Regular cardiac myocyte (primary cell): ENCODE results near the gene RAPGEFL1. TPM values are rescaled to one million over a fixed set of nuclear protein-coding genes. Genes with fewer than 3 reads are reported as not detected.

Experiments used
- total RNA-seq: library from RNA; depleted of rRNA; stranded (reverse); fragments of >200 nt; gene quantifications from 2 replicates; pipeline ENCODE4 v1.2.3, GENCODE V29; 2014

Gene RAPGEFL1, protein sequence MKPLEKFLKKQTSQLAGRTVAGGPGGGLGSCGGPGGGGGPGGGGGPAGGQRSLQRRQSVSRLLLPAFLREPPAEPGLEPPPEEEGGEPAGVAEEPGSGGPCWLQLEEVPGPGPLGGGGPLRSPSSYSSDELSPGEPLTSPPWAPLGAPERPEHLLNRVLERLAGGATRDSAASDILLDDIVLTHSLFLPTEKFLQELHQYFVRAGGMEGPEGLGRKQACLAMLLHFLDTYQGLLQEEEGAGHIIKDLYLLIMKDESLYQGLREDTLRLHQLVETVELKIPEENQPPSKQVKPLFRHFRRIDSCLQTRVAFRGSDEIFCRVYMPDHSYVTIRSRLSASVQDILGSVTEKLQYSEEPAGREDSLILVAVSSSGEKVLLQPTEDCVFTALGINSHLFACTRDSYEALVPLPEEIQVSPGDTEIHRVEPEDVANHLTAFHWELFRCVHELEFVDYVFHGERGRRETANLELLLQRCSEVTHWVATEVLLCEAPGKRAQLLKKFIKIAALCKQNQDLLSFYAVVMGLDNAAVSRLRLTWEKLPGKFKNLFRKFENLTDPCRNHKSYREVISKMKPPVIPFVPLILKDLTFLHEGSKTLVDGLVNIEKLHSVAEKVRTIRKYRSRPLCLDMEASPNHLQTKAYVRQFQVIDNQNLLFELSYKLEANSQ
- 0.77 and 0.85 TPM in 2 replicates for total RNA-seq

DNA sequence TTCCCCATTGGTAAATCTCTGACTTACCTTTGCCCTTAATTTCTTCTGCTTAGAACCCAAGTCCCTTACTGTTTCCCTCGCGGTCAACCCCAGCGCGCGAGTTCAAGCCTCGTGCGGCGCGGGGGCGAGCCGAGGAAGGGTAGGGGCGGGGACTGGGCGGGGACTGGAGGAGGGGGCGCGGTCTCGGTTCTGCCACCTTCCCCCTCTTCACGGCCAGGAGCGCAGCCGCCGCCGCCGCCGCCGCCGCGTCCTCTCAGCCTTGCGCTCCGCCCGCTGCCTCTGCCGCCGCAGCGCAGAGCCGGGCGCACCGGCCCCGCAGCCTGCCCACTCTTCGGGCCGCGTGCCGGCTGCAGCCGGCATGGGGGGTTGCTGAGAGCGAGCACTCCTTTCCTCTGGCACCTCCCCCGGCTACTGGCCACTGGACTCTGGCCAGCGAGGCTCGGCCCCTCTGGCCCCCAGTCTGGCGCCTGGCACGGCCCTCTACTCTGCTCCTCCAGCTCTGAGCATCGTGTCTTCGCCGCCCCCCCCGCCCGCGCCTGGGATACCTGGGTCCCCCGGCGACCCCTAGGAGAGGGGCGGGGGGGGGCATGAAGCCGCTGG lies at the start of gene RAPGEFL1:
Gene RAPGEFL1, plus strand, starts transcription at position 196 of the 600 bp plus-strand sequence. Its CDS starts 392 bp downstream, at position 588.

DNA sequence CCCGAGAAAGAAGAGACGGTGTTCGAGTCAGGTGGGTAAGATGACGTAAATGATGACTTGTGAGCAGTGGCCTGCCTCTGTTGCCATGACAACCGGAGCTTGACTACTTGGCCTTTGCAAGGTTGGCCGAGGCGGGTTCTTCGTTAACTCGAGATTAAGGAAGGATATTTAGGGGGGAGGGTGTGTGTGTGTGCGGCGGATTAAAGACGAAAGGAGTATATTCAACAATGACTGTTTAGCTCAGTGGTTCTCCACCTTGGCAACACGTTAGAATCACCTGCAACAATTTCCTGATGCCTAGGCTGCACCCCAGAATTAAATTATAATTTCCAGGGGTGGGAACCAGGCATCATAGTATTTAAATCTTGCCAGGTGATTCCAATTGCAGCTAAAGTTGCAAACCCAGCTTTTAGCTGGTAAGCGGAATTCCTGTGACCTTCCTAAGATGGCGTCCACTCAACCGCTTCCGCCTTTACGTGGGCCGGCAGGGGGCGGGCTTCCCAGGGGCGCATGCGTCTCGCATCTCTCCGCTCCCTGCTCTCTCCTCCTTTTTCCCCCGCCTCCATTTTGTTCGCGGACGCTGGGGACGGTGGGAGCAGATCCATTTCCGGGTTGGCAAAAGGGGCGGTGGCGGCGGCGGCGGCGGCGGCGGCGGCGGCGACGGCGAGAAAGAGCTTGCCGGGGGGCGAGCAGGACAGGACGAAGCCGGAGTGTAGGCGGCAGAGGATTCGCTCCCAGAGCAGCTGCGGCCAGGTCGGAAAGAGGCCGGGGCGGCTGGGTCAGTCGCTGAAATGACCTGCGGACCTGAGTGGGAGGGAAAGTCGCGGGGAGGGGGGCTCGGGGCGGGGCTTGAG lies 41.7 kb downstream of the RAPGEFL1 start, which contains the start of gene WIPF2:
Gene WIPF2, plus strand, starts transcription at position 565 of the 854 bp plus-strand sequence. CDS start 37,156 bp downstream, outside the sequence.

Other genes with a start within 250 kb of the RAPGEFL1 start
- 58.5 and 136 TPM in 2 replicates for gene ORMDL3, start 249.9 kb upstream of the RAPGEFL1 start, total RNA-seq
- not detected in 2 replicates for gene LRRC3C, start 249.7 kb upstream of the RAPGEFL1 start, total RNA-seq
- under 0.01 TPM in 1 of 2 replicates, not detected in the other for gene GSDMA, start 214.5 kb upstream of the RAPGEFL1 start, total RNA-seq
- gene PSMD3, start 196.7 kb upstream of the RAPGEFL1 start, total RNA-seq = 87.9 and 143 TPM in 2 replicates
- 1.3 and 2.8 TPM in 2 replicates for gene CSF3, start 162.0 kb upstream of the RAPGEFL1 start, total RNA-seq
- 37.8 and 42.3 TPM in 2 replicates for gene MED24, start 123.1 kb upstream of the RAPGEFL1 start, total RNA-seq
- 21.3 and 34.4 TPM in 2 replicates for gene THRA, start 114.5 kb upstream of the RAPGEFL1 start, total RNA-seq
- gene NR1D1, start 76.9 kb upstream of the RAPGEFL1 start, total RNA-seq = 0.77 and 1.1 TPM in 2 replicates
- 35.2 and 38.9 TPM in 2 replicates for gene MSL1, start 55.5 kb upstream of the RAPGEFL1 start, total RNA-seq
- 22.6 and 34.3 TPM in 2 replicates for gene CASC3, start 36.9 kb upstream of the RAPGEFL1 start, total RNA-seq
- 6.5 and 7.1 TPM in 2 replicates for gene WIPF2, start 41.8 kb downstream of the RAPGEFL1 start, total RNA-seq
- 3.7 and 48.1 TPM in 2 replicates for gene CDC6, start 110.4 kb downstream of the RAPGEFL1 start, total RNA-seq
- gene RARA, start 131.7 kb downstream of the RAPGEFL1 start, total RNA-seq = 6.2 and 7.7 TPM in 2 replicates
- gene GJD3, start 187.3 kb downstream of the RAPGEFL1 start, total RNA-seq = 0.77 and 4.5 TPM in 2 replicates
- gene TOP2A, start 240.4 kb downstream of the RAPGEFL1 start, total RNA-seq = 17.5 and 163 TPM in 2 replicates